Astrocyte (in vitro differentiated cells and primary cell): ENCODE results near the gene INSYN2B. TPM values are rescaled to one million over a fixed set of nuclear protein-coding genes. Genes with fewer than 3 reads are reported as not detected.

Source experiments
- DNase-seq: peaks from one replicate; pipeline ENCODE4 v3.0.0-alpha.2; 2010; ENCODE audit warnings: low read depth
- FAIRE-seq: peaks from 2 replicates; lab custom pipeline; 2011; peaks lifted over from hg19 to GRCh38; lab: Jason Lieb, UNC
- H2AFZ ChIP-seq: 2 replicates; pipeline ENCODE4 v1.6.0; 2012; ENCODE audit warnings: low read depth, low read length, inconsistent platforms
- H3K27ac ChIP-seq: 2 replicates; pipeline ENCODE4 v1.5.1; 2011; ENCODE audit warnings: low read depth, low read length, inconsistent platforms
- H3K27me3 ChIP-seq: 2 replicates; pipeline ENCODE4 v1.6.0; 2011; ENCODE audit warnings: low read length, inconsistent platforms; ENCODE audit not compliant: insufficient read depth
- H3K36me3 ChIP-seq: 2 replicates; pipeline ENCODE4 v1.5.1; 2011; ENCODE audit warnings: low read length, inconsistent platforms; ENCODE audit not compliant: insufficient read depth
- H3K4me1 ChIP-seq: 2 replicates; pipeline ENCODE4 v1.5.1; 2011; ENCODE audit warnings: low read length, inconsistent platforms; ENCODE audit not compliant: insufficient read depth
- H3K4me2 ChIP-seq: 2 replicates; pipeline ENCODE4 v1.6.0; 2012; ENCODE audit warnings: low read length, inconsistent platforms
- H3K4me3 ChIP-seq: 2 replicates; pipeline ENCODE4 v1.5.1; 2011; ENCODE audit warnings: low read depth, mild to moderate bottlenecking, low read length, inconsistent platforms; ENCODE audit not compliant: insufficient read depth
- H3K79me2 ChIP-seq: 2 replicates; pipeline ENCODE4 v1.6.0; 2012; ENCODE audit warnings: mild to moderate bottlenecking, low read length, inconsistent platforms; ENCODE audit not compliant: insufficient read depth
- H3K9ac ChIP-seq: 2 replicates; pipeline ENCODE4 v1.6.0; 2012; ENCODE audit warnings: mild to moderate bottlenecking, low read length, inconsistent platforms
- H3K9me3 ChIP-seq: 2 replicates; pipeline ENCODE4 v1.5.1; 2012; ENCODE audit warnings: low read depth, mild to moderate bottlenecking, low read length, inconsistent platforms; ENCODE audit not compliant: insufficient read depth
- H4K20me1 ChIP-seq: 2 replicates; pipeline ENCODE4 v1.6.0; 2012; ENCODE audit warnings: low read length, inconsistent platforms; ENCODE audit not compliant: insufficient read depth
- H3K27ac Mint-ChIP-seq: one replicate; pipeline ENCODE4 v1.8.0; 2021; ENCODE audit warnings: mild to moderate bottlenecking, mixed read lengths; ENCODE audit not compliant: unreplicated experiment
- H3K27me3 Mint-ChIP-seq: one replicate; pipeline ENCODE4 v1.8.0; 2021; ENCODE audit warnings: low read depth, mixed read lengths; ENCODE audit not compliant: unreplicated experiment
- H3K36me3 Mint-ChIP-seq: one replicate; pipeline ENCODE4 v1.8.0; 2021; ENCODE audit warnings: low read depth, mixed read lengths; ENCODE audit not compliant: unreplicated experiment
- H3K4me1 Mint-ChIP-seq: one replicate; pipeline ENCODE4 v1.8.0; 2021; ENCODE audit warnings: low read depth, mixed read lengths; ENCODE audit not compliant: unreplicated experiment
- H3K4me3 Mint-ChIP-seq: one replicate; pipeline ENCODE4 v1.8.0; 2021; ENCODE audit warnings: mild to moderate bottlenecking, moderate library complexity, mixed read lengths; ENCODE audit not compliant: unreplicated experiment
- H3K9me3 Mint-ChIP-seq: one replicate; pipeline ENCODE4 v1.8.0; 2021; ENCODE audit warnings: mild to moderate bottlenecking, mixed read lengths; ENCODE audit not compliant: unreplicated experiment
- CTCF ChIP-seq: IDR thresholded peaks from 2 replicates; pipeline ENCODE4 v1.5.1; 2011; ENCODE audit warnings: low read depth, mild to moderate bottlenecking, inconsistent platforms, low read length, moderate library complexity; ENCODE audit not compliant: insufficient read depth
- EZH2 ChIP-seq: IDR thresholded peaks from 2 replicates; pipeline ENCODE4 v1.6.1; 2012; ENCODE audit warnings: mild to moderate bottlenecking, low read length, inconsistent platforms; ENCODE audit not compliant: insufficient read depth
- total RNA-seq: library from RNA; stranded (reverse); gene quantifications from 2 replicates; pipeline ENCODE4 v1.2.1, GENCODE V29; 2021

Gene INSYN2B
- total RNA-seq, 1 donor from 2014 or later = 0.36 TPM

- TF ChIP-seq EZH2 (no peak), CTCF (no peak)
- H3K36me3 ChIP-seq = peaks cover 3% of the 10 kb centered on the region
- FAIRE-seq (no peak), DNase-seq (no peak)
- H3K4me1 ChIP-seq = peaks cover 4% of the 10 kb centered on the region
- H3K4me1 Mint-ChIP-seq = no peaks in the 10 kb centered on the region
- peaks cover 13% of the 10 kb centered on the region for H4K20me1 ChIP-seq
- no peak overlapping the region for H3K4me2 ChIP-seq
- peaks cover 17% of the 10 kb centered on the region for H3K79me2 ChIP-seq
- H3K9me3 Mint-ChIP-seq = peaks cover 6% of the 10 kb centered on the region
- H3K27ac ChIP-seq = no peak overlapping the region
- H3K4me3 ChIP-seq = no peak overlapping the region
- no peaks in the 10 kb centered on the region for H3K9me3 ChIP-seq
- no peaks in the 10 kb centered on the region for H3K27me3 ChIP-seq
- no peaks in the 10 kb centered on the region for H3K36me3 Mint-ChIP-seq
- no peak overlapping the region for H3K4me3 Mint-ChIP-seq
- no peak overlapping the region for H2AFZ ChIP-seq
- H3K9ac ChIP-seq = no peak overlapping the region
- no peak overlapping the region for H3K27ac Mint-ChIP-seq
- H3K27me3 Mint-ChIP-seq = peaks cover 16% of the 10 kb centered on the region
Measured at GRCh38 chr5:169904508-169904907, 75.8 kb downstream of the INSYN2B start.

GRCh38 chr5:169904059-169904458 lies 76.2 kb downstream of the INSYN2B start:
- peaks cover 3% of the 10 kb centered on the region for H3K36me3 ChIP-seq
- no peak overlapping the region for H3K4me2 ChIP-seq
- H3K4me3 ChIP-seq = no peak overlapping the region
- H3K4me1 ChIP-seq = peaks cover 4% of the 10 kb centered on the region
- H3K27me3 ChIP-seq = no peaks in the 10 kb centered on the region
- H3K4me3 Mint-ChIP-seq = no peak overlapping the region
- peaks cover 16% of the 10 kb centered on the region for H3K27me3 Mint-ChIP-seq
- no peak overlapping the region for H3K27ac Mint-ChIP-seq
- FAIRE-seq (no peak), DNase-seq (peak; percentile 59)
- no peaks in the 10 kb centered on the region for H3K9me3 ChIP-seq
- peaks cover 17% of the 10 kb centered on the region for H3K79me2 ChIP-seq
- H3K9ac ChIP-seq = no peak overlapping the region
- H2AFZ ChIP-seq = no peak overlapping the region
- H3K9me3 Mint-ChIP-seq = peaks cover 6% of the 10 kb centered on the region
- no peaks in the 10 kb centered on the region for H3K36me3 Mint-ChIP-seq
- peaks cover 13% of the 10 kb centered on the region for H4K20me1 ChIP-seq
- TF ChIP-seq CTCF (no peak), EZH2 (no peak)
- H3K4me1 Mint-ChIP-seq = no peaks in the 10 kb centered on the region
- no peak overlapping the region for H3K27ac ChIP-seq

DNA sequence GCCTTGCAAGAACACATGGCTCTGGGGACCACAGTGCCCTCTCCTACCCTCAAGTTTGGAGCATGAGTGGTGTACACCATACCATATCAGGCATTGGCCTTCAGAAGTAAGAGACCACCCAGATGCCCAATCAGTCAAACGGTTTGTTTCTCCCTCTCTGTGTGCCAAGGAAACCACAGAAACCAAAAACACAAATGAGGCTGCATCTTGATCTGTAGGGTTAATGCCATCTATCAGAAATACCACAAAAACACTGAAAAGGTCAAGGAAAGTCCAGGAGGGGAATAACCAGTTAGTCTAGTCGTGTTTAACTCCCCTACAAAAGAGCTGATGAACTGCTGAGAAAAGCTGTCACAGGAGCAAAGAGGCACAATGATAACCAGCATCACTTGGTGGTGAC lies 78.4 kb downstream of the INSYN2B start:
- H3K9me3 ChIP-seq = no peaks in the 10 kb centered on the region
- DNase-seq (no peak), FAIRE-seq (no peak)
- Mint-ChIP-seq H3K4me1 (no peaks in the 10 kb centered on the region), H3K9me3 (peaks cover 6% of the 10 kb centered on the region), H3K4me3 (no peak overlapping the region), H3K36me3 (no peaks in the 10 kb centered on the region), H3K27me3 (peaks cover 18% of the 10 kb centered on the region), H3K27ac (no peak overlapping the region)
- no peak overlapping the region for H2AFZ ChIP-seq
- no peaks in the 10 kb centered on the region for H3K27me3 ChIP-seq
- H3K4me1 ChIP-seq = peaks cover 4% of the 10 kb centered on the region
- H3K36me3 ChIP-seq = peaks cover 3% of the 10 kb centered on the region
- peaks cover 10% of the 10 kb centered on the region for H4K20me1 ChIP-seq
- H3K4me3 ChIP-seq = no peak overlapping the region
- H3K79me2 ChIP-seq = peaks cover 8% of the 10 kb centered on the region
- H3K9ac ChIP-seq = no peak overlapping the region
- TF ChIP-seq CTCF (no peak), EZH2 (no peak)
- no peak overlapping the region for H3K4me2 ChIP-seq
- H3K27ac ChIP-seq = no peak overlapping the region
